Activated CD4-positive, alpha-beta T cell treated with anti-CD3 and anti-CD28 coated beads for 36 hours (primary cell): Measurements from ENCODE around the gene MACROD1. TPM values are rescaled to one million over a fixed set of nuclear protein-coding genes. Genes with fewer than 3 reads are reported as not detected.

Experiments used
- ATAC-seq: fragments of 200-7000 bp; cut with Tn5 transposase; one replicate; pipeline ENCODE4 v1.10.0; 2021; ENCODE audit warnings: mild to moderate bottlenecking, moderate library complexity
- CTCF ChIA-PET: fragments of 350-600 bp; sonication (Branson Sonifier 250); formaldehyde crosslinking; loops from one replicate; lab custom pipeline; 2021; ENCODE audit warnings: antibody characterized with exemption; lab: Charles Lee
- POLR2A ChIA-PET: fragments of 350-600 bp; sonication (Branson Sonifier 250); formaldehyde crosslinking; loops from one replicate; lab custom pipeline; 2021; ENCODE audit warnings: antibody characterized with exemption, inconsistent platforms; lab: Charles Lee
- DNase-seq: peaks from one replicate; pipeline ENCODE4 v3.0.0-alpha.2; 2020
- H3K27ac Mint-ChIP-seq: one replicate; pipeline ENCODE4 v1.8.0; 2021; ENCODE audit warnings: mixed read lengths
- H3K27me3 Mint-ChIP-seq: one replicate; pipeline ENCODE4 v1.8.0; 2021; ENCODE audit warnings: mixed read lengths
- H3K36me3 Mint-ChIP-seq: one replicate; pipeline ENCODE4 v1.8.0; 2021; ENCODE audit warnings: low read depth, mixed read lengths
- H3K4me1 Mint-ChIP-seq: one replicate; pipeline ENCODE4 v1.8.0; 2021; ENCODE audit warnings: mixed read lengths
- H3K4me3 Mint-ChIP-seq: one replicate; pipeline ENCODE4 v1.8.0; 2021; ENCODE audit warnings: mild to moderate bottlenecking, moderate library complexity, mixed read lengths
- H3K9me3 Mint-ChIP-seq: one replicate; pipeline ENCODE4 v1.8.0; 2021; ENCODE audit warnings: low read depth, mixed read lengths
- intact Hi-C, 2 experiments: fragments of 100-400 bp; cut with DNase I in 1 of 2; cut with micrococcal nuclease in 1 of 2; formaldehyde crosslinking; loops; one replicate each; pipeline versions ENCODE4 v1.14.2 to v1.15.1; 2022 to 2024; cut with DNase I, micrococcal nuclease
- total RNA-seq, 2 experiments: library from RNA; stranded (reverse); gene quantifications; one replicate each; pipeline ENCODE4 v1.2.3, GENCODE V29; 2021

MACROD1 gene
- total RNA-seq, 2 experiments from 2014 or later = 26.4 to 28.6 TPM

- Mint-ChIP-seq H3K4me1 (peaks cover 14% of the 10 kb centered on the region), H3K9me3 (no peaks in the 10 kb centered on the region), H3K27ac (no peak overlapping the region), H3K27me3 (no peaks in the 10 kb centered on the region), H3K36me3 (no peaks in the 10 kb centered on the region), H3K4me3 (no peak overlapping the region)
- DNase-seq (no peak), ATAC-seq (no peak)
- ChIA-PET POLR2A (no interaction called here), CTCF (interaction anchor here (0.5 kb wide), 1 partner anchor 879 kb away, joined by 3 read pairs; no protein-coding TSS in a partner anchor)
- intact Hi-C loops = no loop called here
These were observed 38.4 kb downstream of the MACROD1 start for GRCh38 chr11:64127267-64128072.

- POLR2A ChIA-PET = no interaction called here
- H3K27ac Mint-ChIP-seq = no peak overlapping the region
- CTCF ChIA-PET = no interaction called here
- ATAC-seq (no peak), DNase-seq (no peak)
- no peak overlapping the region for H3K4me3 Mint-ChIP-seq
- H3K27me3 Mint-ChIP-seq = no peaks in the 10 kb centered on the region
- peaks cover 14% of the 10 kb centered on the region for H3K4me1 Mint-ChIP-seq
- H3K9me3 Mint-ChIP-seq = no peaks in the 10 kb centered on the region
- H3K36me3 Mint-ChIP-seq = no peaks in the 10 kb centered on the region
- intact Hi-C loops = no loop called here
These were observed 39.1 kb downstream of the MACROD1 start for GRCh38 chr11:64126796-64127195.

DNA sequence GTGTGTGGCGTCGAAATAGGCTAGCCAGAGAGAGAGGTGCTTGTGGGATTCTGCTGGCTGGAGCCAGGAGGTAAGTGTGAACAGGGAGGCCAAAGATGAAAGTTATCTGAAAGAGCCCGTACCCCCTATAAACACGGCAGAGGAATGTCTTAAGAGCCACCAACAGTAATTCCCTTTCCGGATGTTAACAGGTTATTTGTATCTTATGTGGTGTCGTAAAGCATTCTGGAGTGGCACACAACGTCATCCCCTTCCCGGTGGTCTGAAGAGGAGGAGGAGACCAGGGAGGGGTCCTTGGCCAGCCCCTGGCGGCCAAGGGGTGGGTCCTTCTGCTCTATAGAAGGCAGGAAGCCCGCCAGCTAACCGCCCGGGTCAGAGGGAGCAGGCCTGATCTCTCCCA, 39.5 kb downstream of the MACROD1 start:
- Mint-ChIP-seq H3K4me1 (peaks cover 15% of the 10 kb centered on the region), H3K27ac (no peak overlapping the region), H3K27me3 (no peaks in the 10 kb centered on the region), H3K4me3 (no peak overlapping the region), H3K9me3 (no peaks in the 10 kb centered on the region), H3K36me3 (no peaks in the 10 kb centered on the region)
- ATAC-seq = no peak
- CTCF ChIA-PET = no interaction called here
- intact Hi-C loops = no loop called here
- POLR2A ChIA-PET = no interaction called here
- no peak for DNase-seq

- no peaks in the 10 kb centered on the region for H3K9me3 Mint-ChIP-seq
- H3K36me3 Mint-ChIP-seq = no peaks in the 10 kb centered on the region
- ChIA-PET CTCF (interaction anchor here (0.7 kb wide), 1 partner anchor 131 kb away, joined by 3 read pairs; no protein-coding TSS in a partner anchor), POLR2A (no interaction called here)
- no peak overlapping the region for H3K4me3 Mint-ChIP-seq
- H3K4me1 Mint-ChIP-seq = peaks cover 15% of the 10 kb centered on the region
- intact Hi-C loops = no loop called here
- no peaks in the 10 kb centered on the region for H3K27me3 Mint-ChIP-seq
- DNase-seq = no peak
- H3K27ac Mint-ChIP-seq = no peak overlapping the region
- no peak for ATAC-seq
These were observed 40.2 kb downstream of the MACROD1 start for GRCh38 chr11:64125676-64126075.

DNA sequence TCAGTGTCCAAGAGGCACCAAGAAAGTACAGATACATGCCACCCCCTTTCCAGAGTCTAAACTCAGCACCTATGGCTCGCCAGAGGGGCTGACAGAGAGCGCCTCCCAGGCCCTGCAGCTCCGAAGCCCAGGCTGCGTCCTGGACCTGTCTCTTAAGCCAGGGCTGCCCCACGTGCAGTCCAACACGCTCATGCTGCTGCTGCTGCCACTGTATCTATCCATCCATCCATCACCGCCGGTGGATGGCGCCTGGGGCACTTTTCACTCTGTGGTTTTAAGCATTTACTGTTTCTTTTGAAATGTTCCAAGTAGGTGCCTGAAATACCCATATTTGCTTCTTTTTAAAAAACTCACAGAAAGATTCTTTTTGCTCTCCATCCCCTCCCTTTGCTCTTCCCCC, 41.8 kb downstream of the MACROD1 start:
- H3K36me3 Mint-ChIP-seq = no peaks in the 10 kb centered on the region
- H3K27me3 Mint-ChIP-seq = no peaks in the 10 kb centered on the region
- ChIA-PET CTCF (no interaction called here), POLR2A (no interaction called here)
- DNase-seq (no peak), ATAC-seq (no peak)
- H3K4me1 Mint-ChIP-seq = peaks cover 15% of the 10 kb centered on the region
- no peaks in the 10 kb centered on the region for H3K9me3 Mint-ChIP-seq
- no peak overlapping the region for H3K27ac Mint-ChIP-seq
- intact Hi-C loops = no loop called here
- H3K4me3 Mint-ChIP-seq = no peak overlapping the region

DNA sequence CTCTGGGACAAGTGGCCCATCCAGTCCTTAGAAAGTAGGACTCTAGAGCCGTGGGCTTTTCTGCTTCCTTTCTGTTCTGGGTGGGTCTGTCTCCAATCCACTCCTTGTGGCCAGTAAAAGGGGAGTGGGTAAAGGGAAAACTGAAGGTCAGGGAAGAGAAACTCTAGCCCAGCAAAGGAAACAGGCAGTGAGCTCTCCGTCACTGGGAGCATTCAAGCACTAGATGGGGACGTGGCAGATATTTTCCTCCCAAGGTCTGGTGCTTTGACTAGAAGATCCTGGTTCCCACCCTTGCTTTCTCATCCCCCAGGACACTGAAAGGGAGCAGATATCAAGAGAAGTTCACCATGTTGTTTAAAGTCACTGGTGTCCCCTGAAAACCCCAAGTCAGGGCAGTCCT, 42.2 kb downstream of the MACROD1 start:
- no peak overlapping the region for H3K4me3 Mint-ChIP-seq
- no peak overlapping the region for H3K27ac Mint-ChIP-seq
- CTCF ChIA-PET = no interaction called here
- ATAC-seq (no peak), DNase-seq (no peak)
- H3K27me3 Mint-ChIP-seq = no peaks in the 10 kb centered on the region
- POLR2A ChIA-PET = no interaction called here
- H3K36me3 Mint-ChIP-seq = no peaks in the 10 kb centered on the region
- H3K4me1 Mint-ChIP-seq = peaks cover 15% of the 10 kb centered on the region
- intact Hi-C loops = no loop called here
- H3K9me3 Mint-ChIP-seq = no peaks in the 10 kb centered on the region

DNA sequence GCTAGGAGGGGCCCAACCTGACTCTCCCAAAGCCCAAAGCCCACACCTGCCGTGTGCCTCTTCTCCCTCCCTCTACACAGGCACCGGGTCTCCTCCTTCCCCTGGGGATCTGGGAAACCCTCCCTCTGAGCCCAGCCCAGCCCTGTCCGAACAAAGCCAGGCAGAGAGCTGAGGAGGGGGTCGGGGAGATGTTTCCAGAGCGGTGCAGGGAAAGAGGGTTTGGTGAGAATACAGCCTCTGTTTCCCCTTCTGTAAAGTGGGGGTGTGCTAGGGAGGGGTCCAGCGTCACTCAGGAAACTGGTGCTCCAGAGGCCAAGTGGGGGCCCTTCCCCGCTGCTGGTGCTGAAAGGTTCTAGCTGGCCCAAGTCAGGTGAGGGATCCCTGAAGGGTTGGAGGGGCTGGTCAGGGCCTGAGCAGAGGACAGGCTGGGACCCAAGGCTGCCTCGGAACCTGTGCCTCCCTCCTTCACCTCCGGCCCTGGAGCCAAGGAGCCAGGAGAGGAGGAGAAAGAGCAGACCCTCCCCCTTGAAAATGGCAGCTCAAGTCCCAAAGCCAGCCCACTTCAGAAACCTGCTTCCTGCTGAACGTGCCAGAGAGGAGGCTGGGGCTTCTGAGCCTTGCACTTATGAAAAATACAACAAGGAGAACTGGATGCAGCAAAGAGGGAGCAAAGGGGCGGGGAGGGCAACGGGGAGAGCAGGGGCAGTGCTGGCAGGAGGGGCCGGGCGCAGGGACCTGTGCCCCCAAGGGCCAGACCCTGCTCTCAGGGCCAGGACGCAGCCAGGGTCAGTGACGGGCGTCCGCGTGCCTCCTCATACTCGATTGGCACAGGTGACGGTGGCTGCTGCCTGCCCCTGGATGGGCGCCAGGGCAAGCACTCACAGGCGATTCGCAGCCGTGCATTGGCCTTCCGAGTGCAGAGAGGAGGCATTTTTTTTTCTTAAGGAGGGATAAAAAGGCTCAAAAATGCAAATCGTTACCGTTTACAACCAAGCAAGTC, 43.2 kb downstream of the MACROD1 start:
- no peak for DNase-seq
- Mint-ChIP-seq H3K27me3 (no peaks in the 10 kb centered on the region), H3K4me3 (no peak overlapping the region), H3K9me3 (no peaks in the 10 kb centered on the region), H3K27ac (no peak overlapping the region), H3K4me1 (peaks cover 15% of the 10 kb centered on the region), H3K36me3 (no peaks in the 10 kb centered on the region)
- intact Hi-C loops = no loop called here
- ATAC-seq = no peak
- CTCF ChIA-PET = no interaction called here
- POLR2A ChIA-PET = no interaction called here

GRCh38 chr11:64121663-64122410, 44.1 kb downstream of the MACROD1 start:
- ChIA-PET CTCF (interaction anchor here (0.6 to 0.8 kb wide), 2 partner anchors 67 to 82 kb away, joined by 3 read pairs; no protein-coding TSS in a partner anchor), POLR2A (no interaction called here)
- DNase-seq (no peak), ATAC-seq (no peak)
- no peaks in the 10 kb centered on the region for H3K36me3 Mint-ChIP-seq
- H3K4me3 Mint-ChIP-seq = no peak overlapping the region
- no peak overlapping the region for H3K27ac Mint-ChIP-seq
- intact Hi-C loops = no loop called here
- no peaks in the 10 kb centered on the region for H3K27me3 Mint-ChIP-seq
- H3K9me3 Mint-ChIP-seq = no peaks in the 10 kb centered on the region
- H3K4me1 Mint-ChIP-seq = peaks cover 14% of the 10 kb centered on the region

DNA sequence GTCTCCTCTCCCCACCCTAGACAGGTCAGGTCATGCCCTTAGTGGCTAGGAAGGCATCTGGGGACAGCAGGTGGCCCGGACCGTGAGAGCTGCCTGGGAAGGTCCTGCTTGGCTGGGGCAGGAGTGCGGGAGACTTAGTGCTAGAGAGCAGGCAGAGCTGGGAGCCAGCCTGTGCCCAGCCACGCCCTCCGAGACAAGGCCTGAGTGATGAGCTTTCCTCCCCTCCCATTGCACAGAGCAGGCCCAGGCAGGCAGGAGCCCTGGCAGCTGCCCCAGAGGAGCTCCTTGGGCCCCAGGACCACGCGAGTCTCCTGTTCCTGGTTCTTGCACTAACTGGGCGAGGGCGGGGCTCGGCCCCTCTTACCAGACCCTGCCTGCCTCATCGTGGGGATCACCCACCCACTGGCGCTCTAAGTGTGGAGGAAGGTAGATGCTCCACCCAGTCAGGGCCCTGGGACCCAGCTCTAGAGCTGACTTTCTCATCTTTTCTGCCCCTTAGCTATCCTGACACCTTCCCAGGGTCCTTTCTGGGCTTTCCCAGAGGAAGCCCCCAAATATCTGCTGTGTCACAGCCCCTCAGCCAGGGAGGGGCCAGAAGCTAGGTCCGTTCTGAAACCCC, 44.9 kb downstream of the MACROD1 start:
- no peak overlapping the region for H3K27ac Mint-ChIP-seq
- ATAC-seq = no peak

DNA sequence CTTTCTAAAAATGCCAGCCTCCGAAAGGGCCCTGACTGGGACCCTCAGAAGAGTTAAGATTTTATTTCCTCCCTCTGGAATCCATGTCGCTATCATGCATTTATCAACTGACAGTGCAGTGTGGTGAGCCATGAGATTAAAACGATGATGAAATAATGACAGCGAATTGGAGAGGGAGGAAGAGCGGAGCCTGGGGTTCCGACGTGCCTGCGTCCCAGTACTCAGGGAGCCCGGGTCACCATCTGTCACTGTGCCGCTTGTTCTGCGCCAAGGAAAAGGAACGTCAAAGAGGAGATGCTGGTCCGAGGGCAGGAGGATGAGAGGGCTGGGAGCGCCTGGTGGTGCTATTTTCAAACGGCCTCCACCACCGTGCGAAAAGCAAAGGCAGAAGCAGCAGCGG, 46.2 kb downstream of the MACROD1 start:
- Mint-ChIP-seq H3K4me1 (peaks cover 2% of the 10 kb centered on the region), H3K4me3 (no peak overlapping the region), H3K9me3 (no peaks in the 10 kb centered on the region), H3K27ac (no peak overlapping the region), H3K27me3 (no peaks in the 10 kb centered on the region), H3K36me3 (no peaks in the 10 kb centered on the region)
- ATAC-seq = no peak
- intact Hi-C loops = no loop called here
- no peak for DNase-seq
- POLR2A ChIA-PET = no interaction called here
- CTCF ChIA-PET = interaction anchor here (0.8 kb wide), 1 partner anchor 424 kb away, joined by 5 read pairs; no protein-coding TSS in a partner anchor

More for the DNA sequence above, 44.9 kb downstream of the MACROD1 start:
- H3K27me3 Mint-ChIP-seq = no peaks in the 10 kb centered on the region
- ChIA-PET CTCF (interaction anchor here (0.6 to 0.8 kb wide), 2 partner anchors 66 to 81 kb away, joined by 3 read pairs; no protein-coding TSS in a partner anchor), POLR2A (no interaction called here)
- H3K36me3 Mint-ChIP-seq = no peaks in the 10 kb centered on the region
- H3K4me1 Mint-ChIP-seq = peaks cover 12% of the 10 kb centered on the region
- no peaks in the 10 kb centered on the region for H3K9me3 Mint-ChIP-seq
- no peak for DNase-seq
- intact Hi-C loops = no loop called here
- H3K4me3 Mint-ChIP-seq = no peak overlapping the region
